Vagina (tissue), 2 donors: ENCODE data around the gene FHIP2A. TPM values are rescaled to one million over a fixed set of nuclear protein-coding genes. Genes with fewer than 3 reads are reported as not detected.

ENCODE experiments used
- DNase-seq, 2 donors: peaks; one replicate each; pipeline ENCODE4 v3.0.0-alpha.2; 2017; ENCODE audit errors: extremely low spot score in 2 of 2
- H3K27ac ChIP-seq: fragments of 200-600 bp; sonication (generic); one replicate; pipeline ENCODE4 v1.5.1; 2019
- H3K27me3 ChIP-seq: fragments of 200-600 bp; sonication (generic); one replicate; pipeline ENCODE4 v1.5.1; 2019
- H3K36me3 ChIP-seq, 2 donors: fragments of 200-600 bp; sonication (generic); one replicate each; pipeline ENCODE4 v1.5.1; 2017 to 2019
- H3K4me1 ChIP-seq: fragments of 200-600 bp; sonication (generic); one replicate; pipeline ENCODE4 v1.5.1; 2019
- H3K4me3 ChIP-seq, 2 donors: fragments of 200-600 bp; sonication (generic); 1 replicate in 1 of 2; 2 replicates in 1 of 2; pipeline ENCODE4 v1.5.1; 2016 to 2019
- H3K9me3 ChIP-seq: fragments of 200-600 bp; sonication (generic); one replicate; pipeline ENCODE4 v1.5.1; 2019
- CTCF ChIP-seq, 3 experiments: fragments of 450-650 bp in 2 of 3; fragments of 200-600 bp in 1 of 3; sonication (generic) in 1 of 3; IDR thresholded peaks; one replicate each; pipeline ENCODE4 v1.5.1; 2017 to 2019; ENCODE audit warnings: antibody characterized with exemption in 3 of 3, mild to moderate bottlenecking in 2 of 3, moderate library complexity in 2 of 3
- POLR2A ChIP-seq, 2 donors: fragments of 450-650 bp; IDR thresholded peaks; one replicate each; pipeline ENCODE4 v1.6.1; 2017; ENCODE audit warnings: antibody characterized with exemption in 2 of 2, mild to moderate bottlenecking in 2 of 2, moderate library complexity in 2 of 2
- POLR2AphosphoS5 ChIP-seq, 2 donors: sonication (generic); formaldehyde crosslinking; IDR thresholded peaks; one replicate each; pipeline ENCODE4 v1.9.0; 2017; ENCODE audit warnings: antibody characterized with exemption in 2 of 2, mild to moderate bottlenecking in 2 of 2, low read depth in 1 of 2; ENCODE audit not compliant: insufficient read depth in 1 of 2
- intact Hi-C: fragments of 100-400 bp; cut with DNase I; formaldehyde crosslinking; loops from one replicate; pipeline ENCODE4 v1.15.1; 2023
- total RNA-seq: library from RNA; depleted of rRNA; stranded (reverse); fragments of >200 nt; gene quantifications from one replicate; pipeline ENCODE4 v1.2.3, GENCODE V29; 2016

Gene FHIP2A
- total RNA-seq, 1 donor from 2014 or later: 36.1 TPM

- Histone ChIP-seq H3K27me3 (no peaks in the 10 kb centered on the region), H3K27ac (no peak overlapping the region), H3K36me3 (no peaks in the 10 kb centered on the region), H3K9me3 (no peaks in the 10 kb centered on the region), H3K4me1 (no peaks in the 10 kb centered on the region), H3K4me3 (no peak overlapping the region)
- TF ChIP-seq POLR2A (IDR thresholded peaks at IDR 0.05) (no peak), POLR2AphosphoS5 (IDR thresholded peaks at IDR 0.05; ENCODE audit: insufficient read depth in 1 of 2, low read depth in 1 of 2) (no peak), CTCF (IDR thresholded peaks at IDR 0.05) (no peak)
- DNase-seq: no peak
- intact Hi-C loops: loop anchor here (10.0 kb wide), 1 partner anchor 487 kb away; no protein-coding TSS in a partner anchor
These were observed 29.8 kb upstream of the FHIP2A start for GRCh38 chr10:114791768-114792167.

- TF ChIP-seq POLR2AphosphoS5 (IDR thresholded peaks at IDR 0.05; ENCODE audit: insufficient read depth in 1 of 2, low read depth in 1 of 2) (no peak), CTCF (IDR thresholded peaks at IDR 0.05) (no peak), POLR2A (IDR thresholded peaks at IDR 0.05) (no peak)
- no peak overlapping the region for H3K4me3 ChIP-seq
- DNase-seq: no peak
- H3K9me3 ChIP-seq: no peaks in the 10 kb centered on the region
- no peaks in the 10 kb centered on the region for H3K4me1 ChIP-seq
- no peaks in the 10 kb centered on the region for H3K36me3 ChIP-seq
- intact Hi-C loops: loop anchor here (10.0 kb wide), 1 partner anchor 490 kb away; no protein-coding TSS in a partner anchor
- H3K27me3 ChIP-seq: no peaks in the 10 kb centered on the region
- no peak overlapping the region for H3K27ac ChIP-seq
These were observed 26.5 kb upstream of the FHIP2A start for GRCh38 chr10:114795039-114795438.

GRCh38 chr10:114800361-114800760, 21.2 kb upstream of the FHIP2A start:
- TF ChIP-seq POLR2A (IDR thresholded peaks at IDR 0.05): no peak
- no peak for TF ChIP-seq POLR2AphosphoS5 (IDR thresholded peaks at IDR 0.05; ENCODE audit: insufficient read depth in 1 of 2, low read depth in 1 of 2)
- no peak for TF ChIP-seq CTCF (IDR thresholded peaks at IDR 0.05)

GRCh38 chr10:114801411-114801813, 20.2 kb upstream of the FHIP2A start:
- Histone ChIP-seq H3K4me3 (no peak overlapping the region), H3K36me3 (no peaks in the 10 kb centered on the region), H3K9me3 (no peaks in the 10 kb centered on the region), H3K27me3 (no peaks in the 10 kb centered on the region), H3K27ac (no peak overlapping the region), H3K4me1 (no peaks in the 10 kb centered on the region)
- intact Hi-C loops: loop anchor here (10.0 kb wide), 1 partner anchor 757 kb away; the partner anchor contains the start of gene ADRB1
- TF ChIP-seq CTCF (IDR thresholded peaks at IDR 0.05) (no peak), POLR2A (IDR thresholded peaks at IDR 0.05) (no peak), POLR2AphosphoS5 (IDR thresholded peaks at IDR 0.05; ENCODE audit: insufficient read depth in 1 of 2, low read depth in 1 of 2) (no peak)
- DNase-seq: no peak

More at GRCh38 chr10:114800361-114800760, 21.2 kb upstream of the FHIP2A start:
- Histone ChIP-seq H3K4me1 (no peaks in the 10 kb centered on the region), H3K36me3 (no peaks in the 10 kb centered on the region), H3K4me3 (no peak overlapping the region), H3K27me3 (no peaks in the 10 kb centered on the region), H3K27ac (no peak overlapping the region), H3K9me3 (no peaks in the 10 kb centered on the region)
- no peak for DNase-seq
- intact Hi-C loops: loop anchor here (10.0 kb wide), 1 partner anchor 756 kb away; the partner anchor contains the start of gene ADRB1

- Histone ChIP-seq H3K36me3 (no peaks in the 10 kb centered on the region), H3K4me1 (no peaks in the 10 kb centered on the region), H3K27ac (no peak overlapping the region), H3K4me3 (no peak overlapping the region), H3K9me3 (no peaks in the 10 kb centered on the region), H3K27me3 (no peaks in the 10 kb centered on the region)
- no peak for DNase-seq
- TF ChIP-seq POLR2AphosphoS5 (IDR thresholded peaks at IDR 0.05; ENCODE audit: insufficient read depth in 1 of 2, low read depth in 1 of 2) (no peak), CTCF (IDR thresholded peaks at IDR 0.05) (no peak), POLR2A (IDR thresholded peaks at IDR 0.05) (no peak)
- intact Hi-C loops: loop anchor here (10.0 kb wide), 1 partner anchor 757 kb away; the partner anchor contains the start of gene ADRB1
These were observed 19.4 kb upstream of the FHIP2A start for GRCh38 chr10:114802177-114802576.
